HepG2 (cell line): ENCODE measurements around the gene NPFFR1. TPM values are rescaled to one million over a fixed set of nuclear protein-coding genes. Genes with fewer than 3 reads are reported as not detected.

Experiments
- polyA plus RNA-seq, 8 experiments: library from polyadenylated mRNA; depleted of rRNA in 3 of 8; stranded (reverse) in 7 of 8; unstranded in 1 of 8; fragments of >200 nt; fragmentation: Illumina TruSeq in 4 of 8; extraction: Trizol in 4 of 8; gene quantifications; 2 replicates each; pipeline versions ENCODE4 v1.2.1 to v1.2.3, GENCODE V29; 2011 to 2016; ENCODE audit warnings: low read depth in 4 of 8, missing spikeins in 1 of 8, mixed read lengths in 1 of 8; ENCODE audit not compliant: insufficient read depth in 1 of 8
- total RNA-seq, 5 experiments: library from RNA; depleted of rRNA; stranded (reverse); fragments of >200 nt; fragmentation: Illumina TruSeq; extraction: Trizol; gene quantifications; 2 replicates each; pipeline ENCODE4 v1.2.3, GENCODE V29; 2016; ENCODE audit warnings: low read depth in 1 of 5
- TF ChIP-seq, protein P1 (sequence below): sonication (generic); formaldehyde crosslinking; IDR thresholded peaks from 2 replicates; pipeline ENCODE4 v1.4.0; 2020; ENCODE audit warnings: missing genetic modification reagents
- TF ChIP-seq, protein P2 (sequence below): sonication (generic); formaldehyde crosslinking; IDR thresholded peaks from 2 replicates; pipeline ENCODE4 v1.5.1; 2020; ENCODE audit warnings: missing genetic modification reagents, mild to moderate bottlenecking, borderline replicate concordance

NPFFR1 gene
- total and polyA plus RNA-seq, 2 of the 13 experiments (the other 11 are each of a cell fraction or from before 2014, with no cell fraction given) = under 0.01 TPM; not detected in 1

DNA sequence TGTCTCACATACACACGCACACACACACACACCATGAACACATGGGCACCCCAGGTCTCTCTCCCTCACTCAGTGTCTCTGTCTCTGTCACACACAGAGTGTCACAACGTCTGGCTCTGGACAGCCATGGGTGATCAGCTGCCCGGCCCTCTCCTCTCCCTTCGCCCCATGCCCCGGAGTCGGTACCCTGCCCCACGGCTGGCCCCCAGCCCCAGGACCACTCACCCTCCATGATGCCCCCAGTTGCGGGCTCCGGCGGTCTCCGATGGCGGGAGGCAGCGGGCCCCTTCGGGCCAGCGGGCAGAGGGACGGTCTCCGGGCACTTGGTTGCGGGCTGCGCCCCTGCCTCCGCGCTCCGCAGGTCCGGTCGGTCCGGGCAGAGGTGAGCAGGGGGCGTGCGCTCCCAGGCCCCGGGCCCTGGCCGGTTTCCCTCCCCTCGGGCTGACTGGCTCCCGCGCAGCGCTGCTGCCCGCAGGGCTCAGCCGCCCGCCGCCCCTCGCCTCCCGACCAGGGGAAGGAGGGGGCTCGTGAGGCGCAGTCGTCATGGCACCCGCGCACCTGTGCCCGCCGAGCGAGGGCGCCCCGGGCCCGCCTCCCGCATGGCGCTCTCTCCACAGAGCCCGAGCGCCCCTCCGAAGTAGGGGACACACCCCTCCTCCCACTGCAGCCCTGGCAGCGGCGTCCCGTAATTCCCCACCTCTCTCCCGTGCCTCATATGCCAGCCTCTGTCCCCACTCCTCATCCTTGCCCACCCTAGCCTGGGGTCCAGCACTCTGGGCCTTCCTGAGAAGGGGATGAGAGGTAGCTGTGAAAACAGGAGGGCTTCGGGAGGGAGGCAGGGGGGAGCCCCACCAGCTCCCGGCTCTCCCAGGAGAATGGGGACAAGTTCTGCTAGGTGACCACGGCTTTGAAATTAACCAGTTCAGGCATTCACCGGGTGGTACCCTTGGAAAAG lies at the start of gene NPFFR1 (continued):
- TF ChIP-seq, protein P1, sequence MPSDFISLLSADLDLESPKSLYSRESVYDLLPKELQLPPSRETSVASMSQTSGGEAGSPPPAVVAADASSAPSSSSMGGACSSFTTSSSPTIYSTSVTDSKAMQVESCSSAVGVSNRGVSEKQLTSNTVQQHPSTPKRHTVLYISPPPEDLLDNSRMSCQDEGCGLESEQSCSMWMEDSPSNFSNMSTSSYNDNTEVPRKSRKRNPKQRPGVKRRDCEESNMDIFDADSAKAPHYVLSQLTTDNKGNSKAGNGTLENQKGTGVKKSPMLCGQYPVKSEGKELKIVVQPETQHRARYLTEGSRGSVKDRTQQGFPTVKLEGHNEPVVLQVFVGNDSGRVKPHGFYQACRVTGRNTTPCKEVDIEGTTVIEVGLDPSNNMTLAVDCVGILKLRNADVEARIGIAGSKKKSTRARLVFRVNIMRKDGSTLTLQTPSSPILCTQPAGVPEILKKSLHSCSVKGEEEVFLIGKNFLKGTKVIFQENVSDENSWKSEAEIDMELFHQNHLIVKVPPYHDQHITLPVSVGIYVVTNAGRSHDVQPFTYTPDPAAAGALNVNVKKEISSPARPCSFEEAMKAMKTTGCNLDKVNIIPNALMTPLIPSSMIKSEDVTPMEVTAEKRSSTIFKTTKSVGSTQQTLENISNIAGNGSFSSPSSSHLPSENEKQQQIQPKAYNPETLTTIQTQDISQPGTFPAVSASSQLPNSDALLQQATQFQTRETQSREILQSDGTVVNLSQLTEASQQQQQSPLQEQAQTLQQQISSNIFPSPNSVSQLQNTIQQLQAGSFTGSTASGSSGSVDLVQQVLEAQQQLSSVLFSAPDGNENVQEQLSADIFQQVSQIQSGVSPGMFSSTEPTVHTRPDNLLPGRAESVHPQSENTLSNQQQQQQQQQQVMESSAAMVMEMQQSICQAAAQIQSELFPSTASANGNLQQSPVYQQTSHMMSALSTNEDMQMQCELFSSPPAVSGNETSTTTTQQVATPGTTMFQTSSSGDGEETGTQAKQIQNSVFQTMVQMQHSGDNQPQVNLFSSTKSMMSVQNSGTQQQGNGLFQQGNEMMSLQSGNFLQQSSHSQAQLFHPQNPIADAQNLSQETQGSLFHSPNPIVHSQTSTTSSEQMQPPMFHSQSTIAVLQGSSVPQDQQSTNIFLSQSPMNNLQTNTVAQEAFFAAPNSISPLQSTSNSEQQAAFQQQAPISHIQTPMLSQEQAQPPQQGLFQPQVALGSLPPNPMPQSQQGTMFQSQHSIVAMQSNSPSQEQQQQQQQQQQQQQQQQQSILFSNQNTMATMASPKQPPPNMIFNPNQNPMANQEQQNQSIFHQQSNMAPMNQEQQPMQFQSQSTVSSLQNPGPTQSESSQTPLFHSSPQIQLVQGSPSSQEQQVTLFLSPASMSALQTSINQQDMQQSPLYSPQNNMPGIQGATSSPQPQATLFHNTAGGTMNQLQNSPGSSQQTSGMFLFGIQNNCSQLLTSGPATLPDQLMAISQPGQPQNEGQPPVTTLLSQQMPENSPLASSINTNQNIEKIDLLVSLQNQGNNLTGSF (CRISPR knock-in tag) = no peak
- TF ChIP-seq, protein P2, sequence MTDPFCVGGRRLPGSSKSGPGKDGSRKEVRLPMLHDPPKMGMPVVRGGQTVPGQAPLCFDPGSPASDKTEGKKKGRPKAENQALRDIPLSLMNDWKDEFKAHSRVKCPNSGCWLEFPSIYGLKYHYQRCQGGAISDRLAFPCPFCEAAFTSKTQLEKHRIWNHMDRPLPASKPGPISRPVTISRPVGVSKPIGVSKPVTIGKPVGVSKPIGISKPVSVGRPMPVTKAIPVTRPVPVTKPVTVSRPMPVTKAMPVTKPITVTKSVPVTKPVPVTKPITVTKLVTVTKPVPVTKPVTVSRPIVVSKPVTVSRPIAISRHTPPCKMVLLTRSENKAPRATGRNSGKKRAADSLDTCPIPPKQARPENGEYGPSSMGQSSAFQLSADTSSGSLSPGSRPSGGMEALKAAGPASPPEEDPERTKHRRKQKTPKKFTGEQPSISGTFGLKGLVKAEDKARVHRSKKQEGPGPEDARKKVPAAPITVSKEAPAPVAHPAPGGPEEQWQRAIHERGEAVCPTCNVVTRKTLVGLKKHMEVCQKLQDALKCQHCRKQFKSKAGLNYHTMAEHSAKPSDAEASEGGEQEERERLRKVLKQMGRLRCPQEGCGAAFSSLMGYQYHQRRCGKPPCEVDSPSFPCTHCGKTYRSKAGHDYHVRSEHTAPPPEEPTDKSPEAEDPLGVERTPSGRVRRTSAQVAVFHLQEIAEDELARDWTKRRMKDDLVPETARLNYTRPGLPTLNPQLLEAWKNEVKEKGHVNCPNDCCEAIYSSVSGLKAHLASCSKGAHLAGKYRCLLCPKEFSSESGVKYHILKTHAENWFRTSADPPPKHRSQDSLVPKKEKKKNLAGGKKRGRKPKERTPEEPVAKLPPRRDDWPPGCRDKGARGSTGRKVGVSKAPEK (CRISPR knock-in tag) = no peak
- TF ChIP-seq, all 625 proteins: peak for 18
